ENCODE results near the gene SELENOO. TPM values are rescaled to one million over a fixed set of nuclear protein-coding genes. Genes with fewer than 3 reads are reported as not detected.

Gene SELENOO
- total RNA-seq, 2 experiments from 2014 or later, result 26.0 to 26.1 TPM

- Histone ChIP-seq H3K36me3 (ENCODE audit: insufficient read depth, low read length) (peaks cover 14% of the 10 kb centered on the region), H3K9me3 (ENCODE audit: control insufficient read depth in 1 of 2, insufficient read depth in 1 of 2, low read length in 2 of 2) (no peaks in the 10 kb centered on the region), H3K4me1 (ENCODE audit: insufficient read depth, low read length) (peaks cover 43% of the 10 kb centered on the region), H3K27me3 (ENCODE audit: control insufficient read depth in 1 of 2, insufficient read depth in 2 of 2, low read length in 2 of 2) (no peaks in the 10 kb centered on the region), H3K4me3 (ENCODE audit: low read length) (no peak overlapping the region), H3K27ac (ENCODE audit: low read depth in 1 of 2, low read length in 2 of 2) (no peak overlapping the region)
- intact Hi-C loops (cut with DNase I, micrococcal nuclease), result loop anchor here (1.0 to 5.0 kb wide), 5 partner anchors 18 to 246 kb away; partner anchors contain the start of genes DENND6B (in 2 of the 2), MAPK11 (in 1 of the 2) and PPP6R2 (in 1 of the 2)
- CTCF ChIA-PET, result interaction anchor here (0.7 to 2.5 kb wide), 6 partner anchors 11 to 273 kb away, joined by 3 to 16 read pairs (median 4); partner anchors contain the start of gene SCO2
- DNase-seq, result peak; percentile 54 to 84 (median 70)
- peak; percentile 69 for ATAC-seq (ENCODE audit: poor library complexity)
- Mint-ChIP-seq H3K4me1 (ENCODE audit: low read depth) (peaks cover 23% of the 10 kb centered on the region), H3K36me3 (ENCODE audit: low read depth) (peaks cover 7% of the 10 kb centered on the region), H3K9me3 (no peaks in the 10 kb centered on the region), H3K4me3 (peak overlapping the region; percentile 84), H3K27me3 (no peaks in the 10 kb centered on the region), H3K27ac (peak overlapping the region; percentile 55)
- POLR2A ChIA-PET, result interaction anchor here (0.9 to 3.1 kb wide), 8 partner anchors 12 to 369 kb away, joined by 3 to 17 read pairs (median 5); partner anchors contain the start of genes LMF2, NCAPH2 and SCO2
- TF ChIP-seq, protein P1, sequence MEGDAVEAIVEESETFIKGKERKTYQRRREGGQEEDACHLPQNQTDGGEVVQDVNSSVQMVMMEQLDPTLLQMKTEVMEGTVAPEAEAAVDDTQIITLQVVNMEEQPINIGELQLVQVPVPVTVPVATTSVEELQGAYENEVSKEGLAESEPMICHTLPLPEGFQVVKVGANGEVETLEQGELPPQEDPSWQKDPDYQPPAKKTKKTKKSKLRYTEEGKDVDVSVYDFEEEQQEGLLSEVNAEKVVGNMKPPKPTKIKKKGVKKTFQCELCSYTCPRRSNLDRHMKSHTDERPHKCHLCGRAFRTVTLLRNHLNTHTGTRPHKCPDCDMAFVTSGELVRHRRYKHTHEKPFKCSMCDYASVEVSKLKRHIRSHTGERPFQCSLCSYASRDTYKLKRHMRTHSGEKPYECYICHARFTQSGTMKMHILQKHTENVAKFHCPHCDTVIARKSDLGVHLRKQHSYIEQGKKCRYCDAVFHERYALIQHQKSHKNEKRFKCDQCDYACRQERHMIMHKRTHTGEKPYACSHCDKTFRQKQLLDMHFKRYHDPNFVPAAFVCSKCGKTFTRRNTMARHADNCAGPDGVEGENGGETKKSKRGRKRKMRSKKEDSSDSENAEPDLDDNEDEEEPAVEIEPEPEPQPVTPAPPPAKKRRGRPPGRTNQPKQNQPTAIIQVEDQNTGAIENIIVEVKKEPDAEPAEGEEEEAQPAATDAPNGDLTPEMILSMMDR (IDR thresholded peaks at IDR 0.05), result peak; percentile 70
Observed at GRCh38 chr22:50252082-50253045, 51.6 kb downstream of the SELENOO start.

DNA sequence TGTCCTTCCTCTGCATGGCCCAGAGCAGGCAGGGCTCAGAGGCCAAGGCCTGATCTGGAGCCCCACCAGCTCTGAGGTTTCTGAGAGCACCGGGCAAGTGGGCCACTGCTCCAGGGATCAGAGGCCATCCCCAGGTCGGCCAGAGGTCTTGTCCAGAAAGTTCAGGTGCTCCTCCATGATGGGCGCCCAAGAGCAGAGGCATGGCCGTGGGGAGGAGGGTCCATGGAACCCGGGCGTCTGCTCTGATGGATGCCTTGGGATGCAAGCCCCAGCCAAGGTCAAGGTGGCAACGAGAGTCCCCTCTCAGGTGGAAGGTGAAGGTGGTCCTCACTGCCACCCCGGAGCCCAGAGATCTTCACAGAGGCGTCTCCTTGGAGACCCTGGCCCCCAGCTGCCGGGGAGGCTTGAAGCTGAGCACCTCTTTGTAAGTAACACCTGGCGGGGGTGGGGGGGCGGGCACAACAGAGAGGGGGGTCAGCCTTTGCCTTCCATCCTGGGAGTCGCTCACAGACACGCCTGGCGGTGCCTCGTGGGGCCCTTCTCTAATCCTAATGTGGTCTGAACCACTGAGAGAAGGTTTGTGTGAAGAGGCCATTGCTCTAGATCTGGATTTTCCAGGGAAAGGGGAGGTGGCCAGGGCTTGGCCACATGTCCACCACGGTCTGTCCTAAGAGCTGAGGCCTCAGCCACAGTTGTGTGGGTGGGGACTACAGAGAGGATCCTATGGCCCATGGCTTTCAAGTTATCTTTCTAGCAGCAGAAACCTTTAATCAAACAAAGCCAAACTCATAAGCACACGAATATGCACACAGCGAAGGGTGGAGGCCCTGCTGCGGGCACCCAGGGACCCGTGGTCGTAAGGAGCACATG is 52.5 kb downstream of the SELENOO start:
- Histone ChIP-seq H3K36me3 (ENCODE audit: insufficient read depth, low read length) (peaks cover 6% of the 10 kb centered on the region), H3K9me3 (ENCODE audit: control insufficient read depth in 1 of 2, insufficient read depth in 1 of 2, low read length in 2 of 2) (no peaks in the 10 kb centered on the region), H3K27ac (ENCODE audit: low read depth in 1 of 2, low read length in 2 of 2) (no peak overlapping the region), H3K27me3 (ENCODE audit: control insufficient read depth in 1 of 2, insufficient read depth in 2 of 2, low read length in 2 of 2) (no peaks in the 10 kb centered on the region), H3K4me3 (ENCODE audit: low read length) (no peak overlapping the region), H3K4me1 (ENCODE audit: insufficient read depth, low read length) (peaks cover 33% of the 10 kb centered on the region)
- ATAC-seq (ENCODE audit: poor library complexity), result no peak
- TF ChIP-seq, protein P1 (IDR thresholded peaks at IDR 0.05), result no peak
- no peak for DNase-seq
- Mint-ChIP-seq H3K4me3 (peak overlapping the region; percentile 11), H3K4me1 (ENCODE audit: low read depth) (peaks cover 16% of the 10 kb centered on the region), H3K36me3 (ENCODE audit: low read depth) (no peaks in the 10 kb centered on the region), H3K9me3 (no peaks in the 10 kb centered on the region), H3K27ac (no peak overlapping the region), H3K27me3 (no peaks in the 10 kb centered on the region)
- intact Hi-C loops (cut with DNase I, micrococcal nuclease), result loop anchor here (2.0 to 5.0 kb wide), 3 partner anchors 18 to 244 kb away; partner anchors contain the start of genes MAPK11 (in 1 of the 2) and PPP6R2 (in 1 of the 2)
- CTCF ChIA-PET, result interaction anchor here (0.7 to 2.5 kb wide), 4 partner anchors 23 to 220 kb away, joined by 3 to 16 read pairs (median 4); no protein-coding TSS in a partner anchor
- POLR2A ChIA-PET, result interaction anchor here (0.9 to 3.1 kb wide), 3 partner anchors 63 to 368 kb away, joined by 3 to 12 read pairs (median 5); no protein-coding TSS in a partner anchor

- CTCF ChIA-PET, result no interaction called here
- H3K36me3 ChIP-seq (ENCODE audit: insufficient read depth, low read length), result no peaks in the 10 kb centered on the region
- H3K4me3 ChIP-seq (ENCODE audit: low read length), result no peak overlapping the region
- intact Hi-C loops (cut with DNase I, micrococcal nuclease), result loop anchor here (2.0 to 5.0 kb wide), 3 partner anchors 17 to 243 kb away; partner anchors contain the start of genes MAPK11 (in 1 of the 2) and PPP6R2 (in 1 of the 2)
- H3K4me3 Mint-ChIP-seq, result no peak overlapping the region
- no peaks in the 10 kb centered on the region for H3K9me3 Mint-ChIP-seq
- H3K27me3 Mint-ChIP-seq, result peaks cover 4% of the 10 kb centered on the region
- H3K27ac ChIP-seq (ENCODE audit: low read depth in 1 of 2, low read length in 2 of 2), result no peak overlapping the region
- DNase-seq (no peak), ATAC-seq (ENCODE audit: poor library complexity) (no peak)
- no peak overlapping the region for H3K27ac Mint-ChIP-seq
- no peaks in the 10 kb centered on the region for H3K9me3 ChIP-seq (ENCODE audit: control insufficient read depth in 1 of 2, insufficient read depth in 1 of 2, low read length in 2 of 2)
- POLR2A ChIA-PET, result no interaction called here
- peaks cover 27% of the 10 kb centered on the region for H3K4me1 ChIP-seq (ENCODE audit: insufficient read depth, low read length)
- peaks cover 16% of the 10 kb centered on the region for H3K4me1 Mint-ChIP-seq (ENCODE audit: low read depth)
- H3K36me3 Mint-ChIP-seq (ENCODE audit: low read depth), result no peaks in the 10 kb centered on the region
- TF ChIP-seq, protein P1 (IDR thresholded peaks at IDR 0.05), result no peak
- H3K27me3 ChIP-seq (ENCODE audit: control insufficient read depth in 1 of 2, insufficient read depth in 2 of 2, low read length in 2 of 2), result no peaks in the 10 kb centered on the region
Observed at GRCh38 chr22:50253941-50254340, 53.1 kb downstream of the SELENOO start.
